ENCODE measurements around the gene SFMBT2. TPM values are rescaled to one million over a fixed set of nuclear protein-coding genes. Genes with fewer than 3 reads are reported as not detected.

SFMBT2 gene
- total RNA-seq, 1 donor from 2014 or later = 25.3 TPM

- intact Hi-C loops (cut with micrococcal nuclease) = no loop called here
Observed at GRCh38 chr10:7272008-7272407, 138.8 kb downstream of the SFMBT2 start.

GRCh38 chr10:7269988-7270387 is 140.8 kb downstream of the SFMBT2 start:
- intact Hi-C loops (cut with micrococcal nuclease) = loop anchor here (1.0 to 2.0 kb wide), 2 partner anchors 11 to 31 kb away; no protein-coding TSS in a partner anchor

- intact Hi-C loops (cut with micrococcal nuclease) = no loop called here
Observed at GRCh38 chr10:7267142-7267541, 143.7 kb downstream of the SFMBT2 start.

DNA sequence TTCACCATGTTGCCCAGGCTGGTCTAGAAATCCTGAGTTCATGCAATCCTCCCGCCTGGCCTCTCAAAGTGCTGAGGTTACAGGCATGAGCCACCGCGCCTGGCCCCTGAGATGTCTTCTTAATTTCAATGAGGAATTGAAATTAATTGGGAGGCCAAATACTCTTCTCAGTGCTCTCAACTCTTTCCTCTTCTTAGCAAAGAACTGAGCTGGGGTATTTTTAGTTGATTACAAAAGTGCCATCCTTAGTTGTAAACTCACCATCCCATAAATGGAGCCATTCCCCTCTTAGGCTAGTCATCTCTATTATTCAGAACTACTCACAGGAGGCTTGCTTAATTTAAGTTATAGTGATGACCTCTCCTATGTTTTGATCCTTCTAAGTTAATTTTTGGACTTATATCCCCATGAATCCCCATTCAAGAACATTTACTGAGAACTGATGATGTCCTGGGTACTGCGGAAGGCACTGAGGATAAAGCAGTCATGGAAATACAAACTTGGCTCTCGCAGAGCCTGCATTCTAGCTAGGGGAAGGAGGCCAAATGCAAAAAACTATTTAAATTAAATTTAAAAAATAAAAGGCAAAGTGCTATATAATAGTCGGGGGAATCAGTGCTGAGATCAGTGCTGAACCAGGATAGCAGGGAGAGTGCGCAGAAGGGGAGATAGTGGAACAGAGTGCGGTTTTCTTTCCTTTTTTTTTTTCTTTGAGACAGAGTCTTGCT is 145.3 kb downstream of the SFMBT2 start:
- intact Hi-C loops (cut with micrococcal nuclease) = no loop called here

DNA sequence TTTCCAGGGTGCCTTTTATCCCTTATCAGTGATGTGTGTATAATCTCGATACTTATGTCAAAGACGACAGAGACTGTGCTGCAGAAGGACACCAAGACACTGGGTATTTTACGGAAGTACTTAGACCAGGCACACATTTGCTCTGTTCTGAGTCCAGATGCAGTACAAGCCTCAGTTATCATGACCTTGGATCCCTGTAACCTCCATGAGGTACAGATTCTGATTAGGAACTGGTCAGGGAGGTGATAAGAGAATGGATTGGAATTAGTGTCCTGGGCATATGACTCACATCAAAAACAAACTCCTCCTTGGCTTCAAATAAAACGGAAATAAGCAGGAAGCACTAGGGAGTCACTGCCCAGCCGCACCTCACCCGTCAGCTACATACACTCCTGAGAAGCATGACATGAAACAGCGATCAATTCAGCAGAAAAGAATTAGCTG is 146.5 kb downstream of the SFMBT2 start:
- intact Hi-C loops (cut with micrococcal nuclease) = no loop called here

GRCh38 chr10:7263616-7264015 is 147.2 kb downstream of the SFMBT2 start:
- intact Hi-C loops (cut with micrococcal nuclease) = no loop called here

DNA sequence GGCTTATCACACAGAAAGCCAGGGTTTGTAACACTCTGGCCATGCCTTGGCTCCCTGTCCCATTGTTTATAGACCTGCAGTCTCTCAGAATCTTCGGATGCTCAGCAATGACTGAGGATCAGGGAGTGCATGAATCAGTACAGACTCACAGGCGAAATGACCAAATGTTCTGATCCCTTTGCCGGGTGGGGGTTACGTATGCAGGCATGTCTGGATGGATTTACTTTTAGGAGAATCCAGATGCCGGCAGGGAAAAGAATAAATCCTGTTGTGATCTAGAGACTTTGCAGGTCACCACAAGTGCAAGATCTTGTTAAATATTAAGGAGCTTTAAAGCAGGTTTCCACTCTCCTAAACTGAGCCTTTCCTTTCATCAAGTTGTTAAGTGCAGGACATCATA is 149.5 kb downstream of the SFMBT2 start:
- intact Hi-C loops (cut with micrococcal nuclease) = no loop called here

- intact Hi-C loops (cut with micrococcal nuclease) = no loop called here
Observed at GRCh38 chr10:7260912-7261311, 149.9 kb downstream of the SFMBT2 start.

DNA sequence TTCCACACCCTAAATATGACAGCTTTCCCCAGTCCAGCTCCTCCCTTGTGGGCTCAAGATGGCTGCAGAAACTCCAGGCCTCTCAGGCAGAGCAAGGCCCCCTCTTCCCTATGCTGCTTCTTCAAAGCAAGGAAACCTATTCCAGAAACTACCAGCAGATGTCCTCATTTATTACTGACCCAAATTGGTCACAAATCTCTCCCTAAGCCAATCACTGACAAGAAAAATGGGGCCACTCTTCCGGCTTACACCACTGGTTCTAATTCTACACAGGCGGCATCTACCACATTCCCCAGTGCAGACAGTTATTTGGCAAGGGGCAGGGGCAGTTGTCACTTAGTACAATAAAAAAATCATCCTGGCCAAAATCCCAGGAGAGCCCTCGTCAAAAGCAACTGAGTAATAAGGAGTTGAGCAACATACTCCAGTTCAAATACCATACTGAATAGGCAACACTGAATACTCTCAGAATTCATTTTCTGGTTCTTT is 150.4 kb downstream of the SFMBT2 start:
- intact Hi-C loops (cut with micrococcal nuclease) = no loop called here

DNA sequence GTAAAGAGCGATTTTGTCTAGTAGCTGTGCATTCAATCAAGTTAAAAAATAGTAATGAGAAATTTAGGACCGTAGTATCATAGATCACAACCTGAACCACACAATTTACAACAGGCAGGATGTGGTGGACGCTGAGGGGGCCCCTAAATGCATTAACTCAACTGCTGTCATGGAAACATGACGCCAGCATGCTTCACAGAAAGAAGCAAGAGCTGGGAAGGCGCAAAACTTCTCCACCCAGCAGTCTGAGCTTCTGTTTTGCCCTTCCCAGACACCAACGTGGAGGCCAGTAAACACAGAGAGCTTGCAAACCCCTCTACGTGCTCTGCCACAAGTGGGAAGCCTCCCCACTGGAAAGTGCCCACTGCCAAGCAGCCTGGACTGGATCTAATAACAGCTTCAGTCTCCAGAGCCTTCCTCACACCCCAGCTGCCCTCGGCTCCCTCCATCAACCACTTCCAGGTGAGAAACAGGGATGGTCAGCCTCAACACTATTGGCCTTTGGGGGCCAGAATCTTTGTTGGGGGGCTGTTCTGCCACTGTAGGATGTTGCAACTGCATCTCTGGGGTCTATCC is 151.8 kb downstream of the SFMBT2 start:
- intact Hi-C loops (cut with micrococcal nuclease) = loop anchor here (1.0 to 10.0 kb wide), 4 partner anchors 10 to 337 kb away; no protein-coding TSS in a partner anchor

GRCh38 chr10:7255517-7255916 is 155.3 kb downstream of the SFMBT2 start:
- intact Hi-C loops (cut with micrococcal nuclease) = loop anchor here (5.0 to 10.0 kb wide), 2 partner anchors 131 to 333 kb away; no protein-coding TSS in a partner anchor

GRCh38 chr10:7251696-7252465 is 159.0 kb downstream of the SFMBT2 start:
- intact Hi-C loops (cut with micrococcal nuclease) = loop anchor here (10.0 kb wide), 1 partner anchor 127 kb away; no protein-coding TSS in a partner anchor

GRCh38 chr10:7250236-7250635 is 160.6 kb downstream of the SFMBT2 start:
- intact Hi-C loops (cut with micrococcal nuclease) = loop anchor here (10.0 kb wide), 1 partner anchor 125 kb away; no protein-coding TSS in a partner anchor

GRCh38 chr10:7248585-7249164 is 162.2 kb downstream of the SFMBT2 start:
- intact Hi-C loops (cut with micrococcal nuclease) = no loop called here

- intact Hi-C loops (cut with micrococcal nuclease) = no loop called here
Observed at GRCh38 chr10:7248148-7248547, 162.7 kb downstream of the SFMBT2 start.

DNA sequence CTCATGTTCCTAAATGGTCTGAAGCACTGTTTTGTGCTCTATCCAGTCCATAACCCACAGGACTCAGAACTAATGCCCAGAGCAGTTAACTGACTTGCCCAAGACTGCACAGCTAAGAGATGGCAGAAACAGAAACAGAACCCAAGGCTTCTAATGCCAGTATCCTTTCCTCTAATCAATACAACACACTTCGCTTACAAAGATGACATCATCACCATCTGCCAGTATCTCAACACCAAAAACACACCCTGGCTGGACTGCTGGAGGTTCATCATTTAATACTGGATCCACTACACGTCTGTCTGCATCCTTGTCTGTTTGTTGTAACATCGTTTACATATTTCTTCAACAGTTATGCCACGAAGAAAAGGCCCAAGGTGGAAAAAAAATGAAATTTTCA is 165.3 kb downstream of the SFMBT2 start:
- intact Hi-C loops (cut with micrococcal nuclease) = no loop called here

- intact Hi-C loops (cut with micrococcal nuclease) = no loop called here
Observed at GRCh38 chr10:7243873-7244272, 167.0 kb downstream of the SFMBT2 start.

DNA sequence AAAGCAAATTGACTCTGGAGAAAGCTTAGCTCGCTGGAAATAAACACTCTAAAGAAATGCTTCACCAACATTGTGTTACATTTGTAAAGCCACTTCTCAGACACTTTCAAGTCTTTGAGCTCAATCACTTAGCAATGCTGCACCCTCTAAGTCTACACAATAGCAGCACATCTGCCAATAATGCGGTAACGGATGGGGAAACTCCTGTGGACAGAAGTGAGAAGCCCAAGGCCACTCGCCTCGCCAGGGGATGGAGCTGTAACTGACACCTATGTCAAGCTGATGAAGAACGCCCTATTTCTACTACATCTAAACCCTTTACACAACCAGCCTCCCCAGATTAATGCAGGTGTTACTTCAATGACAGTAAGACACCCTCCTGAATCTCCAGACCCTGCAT is 167.7 kb downstream of the SFMBT2 start:
- intact Hi-C loops (cut with micrococcal nuclease) = no loop called here

DNA sequence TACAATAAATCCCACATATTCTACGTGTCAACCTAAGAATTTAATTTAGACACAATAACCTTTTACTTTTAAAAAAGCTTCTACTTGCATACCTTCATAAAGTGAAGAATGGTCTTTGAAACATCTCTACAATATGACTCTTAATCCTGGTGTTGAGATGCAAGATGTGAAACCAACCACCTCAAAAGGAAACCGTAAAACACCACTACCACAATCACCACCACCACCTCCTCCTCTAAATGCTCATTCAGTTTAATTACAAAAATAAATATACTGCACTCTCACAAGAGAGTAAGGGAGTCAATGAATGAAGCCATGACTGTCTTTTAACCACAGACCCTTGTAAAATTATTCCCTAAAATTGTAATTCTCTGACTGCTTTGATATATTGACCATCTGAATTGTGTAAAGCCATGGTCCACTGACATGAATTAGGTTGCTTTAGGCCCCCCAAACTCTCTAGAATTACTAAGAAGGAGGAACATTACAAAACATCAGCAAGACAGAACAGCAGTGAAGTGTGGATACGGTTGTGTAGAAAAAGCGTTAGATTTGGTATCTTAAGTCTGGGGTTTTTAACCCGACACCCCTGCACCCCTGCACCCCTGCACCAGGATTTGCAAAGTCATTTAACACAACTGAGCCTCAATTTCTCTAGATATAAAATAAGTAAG is 171.4 kb downstream of the SFMBT2 start:
- intact Hi-C loops (cut with micrococcal nuclease) = loop anchor here (2.0 kb wide), 2 partner anchors 29 to 47 kb away; no protein-coding TSS in a partner anchor

GRCh38 chr10:7235376-7235775 is 175.5 kb downstream of the SFMBT2 start:
- intact Hi-C loops (cut with micrococcal nuclease) = no loop called here

DNA sequence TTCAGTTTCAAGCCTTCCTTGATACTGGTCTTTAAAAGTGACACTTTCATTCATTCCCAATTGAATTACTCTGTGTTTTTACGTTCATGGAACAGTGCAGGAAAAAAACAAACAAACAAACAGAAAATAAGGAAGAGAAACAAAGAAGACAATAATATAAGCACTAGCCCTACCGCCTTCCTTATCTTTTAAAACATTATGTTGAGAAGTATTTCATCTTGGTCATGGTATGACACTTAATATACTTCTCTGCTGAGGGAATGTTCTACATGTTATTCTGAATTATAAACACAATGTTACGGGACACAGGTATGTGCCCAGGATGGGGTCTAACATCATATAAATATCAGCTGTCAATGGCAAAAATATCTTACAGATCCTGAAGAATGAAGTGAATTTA is 176.7 kb downstream of the SFMBT2 start:
- intact Hi-C loops (cut with micrococcal nuclease) = no loop called here
